ENCODE measurements around the gene PRDM7. TPM values are rescaled to one million over a fixed set of nuclear protein-coding genes. Genes with fewer than 3 reads are reported as not detected.

Gene PRDM7
- total RNA-seq, 1 experiment from 2014 or later: not detected

GRCh38 chr16:90028985-90029384 lies 48.1 kb downstream of the PRDM7 start:
- H3K9me3 ChIP-seq: no peaks in the 10 kb centered on the region
- Mint-ChIP-seq H3K27ac (ENCODE audit: unreplicated experiment) (no peak overlapping the region), H3K4me3 (ENCODE audit: unreplicated experiment) (no peak overlapping the region), H3K4me1 (ENCODE audit: low read depth, unreplicated experiment) (peaks cover 4% of the 10 kb centered on the region), H3K27me3 (ENCODE audit: insufficient read depth, unreplicated experiment) (no peaks in the 10 kb centered on the region), H3K9me3 (ENCODE audit: unreplicated experiment) (no peaks in the 10 kb centered on the region), H3K36me3 (ENCODE audit: insufficient read depth, unreplicated experiment) (peaks cover 57% of the 10 kb centered on the region)
- intact Hi-C loops (cut with micrococcal nuclease; ENCODE audit: unreplicated experiment): no loop called here
- no peak for TF ChIP-seq CTCF (IDR thresholded peaks at IDR 0.05; ENCODE audit: insufficient read depth in 1 of 2, low read depth in 1 of 2, low read length in 1 of 2, severe bottlenecking in 1 of 2, unreplicated experiment in 1 of 2)
- H3K36me3 ChIP-seq (ENCODE audit: control insufficient read depth, insufficient read depth, low read length): peaks cover 19% of the 10 kb centered on the region
- ChIA-PET CTCF (no interaction called here), POLR2A (no interaction called here)
- no peaks in the 10 kb centered on the region for H3K27me3 ChIP-seq (replicated peaks; ENCODE audit: control insufficient read depth, insufficient read depth, low read length)
- H3K4me3 ChIP-seq (ENCODE audit: low read depth, low read length): no peak overlapping the region
- no peak for DNase-seq
- no TSS peak for BruUV-seq (replicated peaks)
- no peaks in the 10 kb centered on the region for H3K4me1 ChIP-seq

DNA sequence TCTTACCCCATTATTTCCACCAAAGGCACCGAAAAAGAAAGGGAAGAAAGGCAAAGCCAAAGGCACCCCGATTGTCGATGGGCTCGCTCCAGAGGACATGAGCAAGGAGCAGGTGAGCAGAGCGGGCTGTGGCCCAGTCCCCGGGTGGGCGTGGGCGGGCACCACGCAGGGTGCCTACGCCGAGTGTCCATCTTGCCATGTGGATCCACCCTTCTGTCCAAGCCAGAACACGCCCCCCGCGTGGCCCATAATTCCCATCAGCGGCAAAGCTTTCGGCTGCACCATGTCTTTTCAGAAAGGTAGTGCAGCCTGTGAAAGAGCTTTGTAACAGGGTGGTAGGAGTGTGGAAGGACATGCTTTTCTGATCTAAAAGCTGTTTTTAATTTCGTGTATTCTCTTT lies 49.5 kb downstream of the PRDM7 start:
- CTCF ChIA-PET: no interaction called here

GRCh38 chr16:90026135-90026534 lies 51.0 kb downstream of the PRDM7 start:
- Mint-ChIP-seq H3K27me3 (ENCODE audit: insufficient read depth, unreplicated experiment) (no peaks in the 10 kb centered on the region), H3K27ac (ENCODE audit: unreplicated experiment) (no peak overlapping the region), H3K4me3 (ENCODE audit: unreplicated experiment) (no peak overlapping the region), H3K9me3 (ENCODE audit: unreplicated experiment) (no peaks in the 10 kb centered on the region), H3K4me1 (ENCODE audit: low read depth, unreplicated experiment) (peaks cover 17% of the 10 kb centered on the region), H3K36me3 (ENCODE audit: insufficient read depth, unreplicated experiment) (peaks cover 50% of the 10 kb centered on the region)
- Histone ChIP-seq H3K4me3 (ENCODE audit: low read depth, low read length) (no peak overlapping the region), H3K36me3 (ENCODE audit: control insufficient read depth, insufficient read depth, low read length) (peaks cover 2% of the 10 kb centered on the region), H3K9me3 (no peaks in the 10 kb centered on the region), H3K4me1 (peaks cover 17% of the 10 kb centered on the region), H3K27me3 (replicated peaks; ENCODE audit: control insufficient read depth, insufficient read depth, low read length) (no peaks in the 10 kb centered on the region)
- POLR2A ChIA-PET: no interaction called here
- DNase-seq: peak; percentile 47 to 51
- peak in 1 of 2 experiments; percentile 25 for TF ChIP-seq CTCF (IDR thresholded peaks at IDR 0.05; ENCODE audit: insufficient read depth in 1 of 2, low read depth in 1 of 2, low read length in 1 of 2, severe bottlenecking in 1 of 2, unreplicated experiment in 1 of 2)
- CTCF ChIA-PET: interaction anchor here (0.6 kb wide), 1 partner anchor 85 kb away, joined by 5 read pairs; no protein-coding TSS in a partner anchor
- intact Hi-C loops (cut with micrococcal nuclease; ENCODE audit: unreplicated experiment): no loop called here
- no TSS peak for BruUV-seq (replicated peaks)

More for the DNA sequence above, 49.5 kb downstream of the PRDM7 start:
- Mint-ChIP-seq H3K9me3 (ENCODE audit: unreplicated experiment) (no peaks in the 10 kb centered on the region), H3K36me3 (ENCODE audit: insufficient read depth, unreplicated experiment) (peaks cover 57% of the 10 kb centered on the region), H3K27me3 (ENCODE audit: insufficient read depth, unreplicated experiment) (no peaks in the 10 kb centered on the region), H3K27ac (ENCODE audit: unreplicated experiment) (peak overlapping the region; percentile 45), H3K4me3 (ENCODE audit: unreplicated experiment) (no peak overlapping the region), H3K4me1 (ENCODE audit: low read depth, unreplicated experiment) (peaks cover 6% of the 10 kb centered on the region)
- peaks cover 12% of the 10 kb centered on the region for H3K36me3 ChIP-seq (ENCODE audit: control insufficient read depth, insufficient read depth, low read length)
- peaks cover 6% of the 10 kb centered on the region; the same call in 1 of the 2 replicates for H3K4me1 ChIP-seq
- BruUV-seq (replicated peaks): no TSS peak
- H3K9me3 ChIP-seq: no peaks in the 10 kb centered on the region
- no peaks in the 10 kb centered on the region for H3K27me3 ChIP-seq (replicated peaks; ENCODE audit: control insufficient read depth, insufficient read depth, low read length)
- H3K4me3 ChIP-seq (ENCODE audit: low read depth, low read length): no peak overlapping the region
- DNase-seq: no peak
- intact Hi-C loops (cut with micrococcal nuclease; ENCODE audit: unreplicated experiment): no loop called here
- TF ChIP-seq CTCF (IDR thresholded peaks at IDR 0.05; ENCODE audit: insufficient read depth in 1 of 2, low read depth in 1 of 2, low read length in 1 of 2, severe bottlenecking in 1 of 2, unreplicated experiment in 1 of 2): no peak
- POLR2A ChIA-PET: no interaction called here

Data from Caco-2 (cell line).